Stomach smooth muscle (tissue), 2 donors: ENCODE measurements around the gene PSEN1.
"Not testable (repeated sequence)": the region's sequence is repeated elsewhere in the genome, so short reads cannot be mapped to it uniquely, and the experiment has no call there.

Source experiments
- H3K27ac ChIP-seq: one replicate; pipeline ENCODE4 v1.7.0; 2013; ENCODE audit warnings: mild to moderate bottlenecking, low read length, inconsistent platforms
- H3K27me3 ChIP-seq, 2 donors: one replicate each; pipeline ENCODE4 v1.7.0; 2013; ENCODE audit warnings: low read length in 2 of 2; ENCODE audit not compliant: insufficient read depth in 2 of 2, control insufficient read depth in 1 of 2
- H3K36me3 ChIP-seq, 2 donors: one replicate each; pipeline ENCODE4 v1.7.0; 2013; ENCODE audit warnings: low read length in 2 of 2; ENCODE audit not compliant: control insufficient read depth in 2 of 2, insufficient read depth in 2 of 2
- H3K4me1 ChIP-seq: one replicate; pipeline ENCODE4 v1.7.0; 2013; ENCODE audit warnings: low read length; ENCODE audit not compliant: control insufficient read depth, insufficient read depth
- H3K4me3 ChIP-seq, 2 donors: one replicate each; pipeline ENCODE4 v1.7.0; 2013; ENCODE audit warnings: low read length in 2 of 2
- H3K9ac ChIP-seq, 2 donors: one replicate each; pipeline ENCODE4 v1.7.0; 2013; ENCODE audit warnings: low read length in 2 of 2, mild to moderate bottlenecking in 1 of 2
- H3K9me3 ChIP-seq, 2 donors: one replicate each; pipeline ENCODE4 v1.7.0; 2013; ENCODE audit warnings: low read length in 2 of 2; ENCODE audit not compliant: control insufficient read depth in 2 of 2
- donor health status: healthy.
- donor health status: Pancreatic carcinoma.

PSEN1 gene

GRCh38 chr14:73180969-73181368 lies 44.7 kb downstream of the PSEN1 start:
- H3K4me1 ChIP-seq, H3K27me3 ChIP-seq, H3K27ac ChIP-seq, H3K9me3 ChIP-seq, H3K9ac ChIP-seq, H3K4me3 ChIP-seq: not testable (repeated sequence)
- H3K36me3 ChIP-seq, result peaks cover 7 to 12% of the 10 kb centered on the region in 2 donors

DNA sequence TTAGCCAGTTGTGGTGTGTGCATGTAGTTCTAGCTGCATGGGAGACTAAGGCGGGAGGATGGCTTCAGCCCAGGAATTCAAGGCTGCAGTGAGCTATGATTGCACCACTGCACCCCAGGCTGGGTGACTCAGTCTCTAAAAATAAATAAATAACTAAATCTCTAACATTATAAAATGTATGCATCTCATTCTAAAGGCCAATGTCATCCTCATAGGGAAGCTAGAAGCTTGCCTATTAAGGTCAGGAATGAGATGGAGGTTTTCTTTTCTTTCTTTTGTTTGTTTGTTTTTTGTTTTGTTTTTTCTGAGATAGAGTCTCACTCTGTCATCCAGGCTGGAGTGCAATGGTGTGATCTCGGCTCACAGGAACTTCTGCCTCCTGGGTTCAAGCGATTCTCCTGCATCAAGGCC lies 52.2 kb downstream of the PSEN1 start:
- no peaks in the 10 kb centered on the region for H3K9me3 ChIP-seq
- H3K27ac ChIP-seq, result no peak overlapping the region
- no peak overlapping the region for H3K4me3 ChIP-seq
- peaks cover 18 to 19% of the 10 kb centered on the region in 2 donors for H3K36me3 ChIP-seq
- H3K9ac ChIP-seq, result no peak overlapping the region
- H3K27me3 ChIP-seq, result no peaks in the 10 kb centered on the region
- no peaks in the 10 kb centered on the region for H3K4me1 ChIP-seq

DNA sequence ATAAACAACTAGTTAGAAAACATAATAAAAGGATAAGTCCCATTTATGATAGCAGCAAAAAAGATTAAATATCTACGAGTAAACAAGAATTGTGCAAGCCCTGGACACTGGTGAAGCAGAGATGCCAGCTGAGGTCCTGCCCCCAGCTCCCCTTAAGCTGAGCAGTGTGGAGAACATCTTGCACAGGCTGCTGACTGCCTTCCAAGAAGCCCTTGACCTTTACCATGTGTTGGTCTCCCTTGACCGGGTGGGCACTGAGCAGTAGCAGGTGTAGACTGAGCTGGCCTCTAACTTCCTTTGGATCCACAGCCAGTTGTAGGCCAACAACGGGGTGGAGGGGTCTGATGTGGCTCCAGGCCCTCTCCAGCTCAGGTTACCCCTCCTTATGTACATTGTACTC lies 53.3 kb downstream of the PSEN1 start:
- no peak overlapping the region for H3K9ac ChIP-seq
- H3K4me1 ChIP-seq, result no peaks in the 10 kb centered on the region
- H3K36me3 ChIP-seq, result peaks cover 19 to 27% of the 10 kb centered on the region in 2 donors
- no peak overlapping the region for H3K4me3 ChIP-seq
- H3K27ac ChIP-seq, result no peak overlapping the region
- H3K27me3 ChIP-seq, result no peaks in the 10 kb centered on the region
- no peaks in the 10 kb centered on the region for H3K9me3 ChIP-seq

DNA sequence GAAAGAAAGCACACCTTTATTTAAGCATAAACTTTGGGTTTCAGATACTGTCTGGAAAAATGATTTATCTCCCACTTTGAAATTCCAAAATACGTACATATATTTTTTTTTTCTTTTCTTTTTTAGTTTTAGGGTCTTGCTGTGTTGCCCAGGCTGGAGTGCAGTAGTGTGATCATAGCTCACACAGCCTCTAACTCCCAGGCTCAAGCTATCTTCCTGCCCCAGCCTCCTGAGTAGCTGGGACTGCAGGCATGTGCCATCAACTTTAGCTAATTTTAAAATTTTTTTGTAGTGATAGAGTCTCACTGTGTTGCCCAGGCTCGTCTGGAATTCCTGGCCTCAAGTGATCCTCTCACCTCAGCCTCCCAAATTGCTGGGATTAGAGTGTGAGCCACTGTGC lies 55.1 kb downstream of the PSEN1 start:
- H3K9me3 ChIP-seq, result no peaks in the 10 kb centered on the region
- no peak overlapping the region for H3K9ac ChIP-seq
- H3K27ac ChIP-seq, result no peak overlapping the region
- H3K4me3 ChIP-seq, result no peak overlapping the region
- H3K36me3 ChIP-seq, result peaks cover 24 to 30% of the 10 kb centered on the region in 2 donors
- no peaks in the 10 kb centered on the region for H3K4me1 ChIP-seq
- no peaks in the 10 kb centered on the region for H3K27me3 ChIP-seq

GRCh38 chr14:73194306-73194705 lies 58.0 kb downstream of the PSEN1 start:
- peaks cover 28 to 34% of the 10 kb centered on the region in 2 donors for H3K36me3 ChIP-seq

GRCh38 chr14:73198253-73198652 lies 61.9 kb downstream of the PSEN1 start:
- no peak overlapping the region for H3K27ac ChIP-seq
- no peaks in the 10 kb centered on the region for H3K4me1 ChIP-seq
- no peaks in the 10 kb centered on the region for H3K9me3 ChIP-seq
- no peak overlapping the region for H3K9ac ChIP-seq
- no peak overlapping the region for H3K4me3 ChIP-seq
- no peaks in the 10 kb centered on the region for H3K27me3 ChIP-seq
- H3K36me3 ChIP-seq, result peaks cover 22% of the 10 kb centered on the region in 2 donors

More at GRCh38 chr14:73194306-73194705, 58.0 kb downstream of the PSEN1 start:
- not testable (repeated sequence) for H3K9ac ChIP-seq, H3K4me1 ChIP-seq, H3K4me3 ChIP-seq, H3K27me3 ChIP-seq, H3K27ac ChIP-seq, H3K9me3 ChIP-seq

GRCh38 chr14:73203527-73203926 lies 67.2 kb downstream of the PSEN1 start:
- H3K4me3 ChIP-seq, result no peak overlapping the region
- H3K36me3 ChIP-seq, result peaks cover 16 to 25% of the 10 kb centered on the region in 2 donors
- H3K27ac ChIP-seq, result no peak overlapping the region
- H3K9ac ChIP-seq, result no peak overlapping the region
- no peaks in the 10 kb centered on the region for H3K27me3 ChIP-seq
- H3K4me1 ChIP-seq, result no peaks in the 10 kb centered on the region
- no peaks in the 10 kb centered on the region for H3K9me3 ChIP-seq

- no peaks in the 10 kb centered on the region for H3K4me1 ChIP-seq
- no peak overlapping the region for H3K4me3 ChIP-seq
- H3K27me3 ChIP-seq, result no peaks in the 10 kb centered on the region
- no peak overlapping the region for H3K27ac ChIP-seq
- H3K9me3 ChIP-seq, result no peaks in the 10 kb centered on the region
- no peak overlapping the region for H3K9ac ChIP-seq
- peaks cover 25 to 29% of the 10 kb centered on the region in 2 donors for H3K36me3 ChIP-seq
Observed at GRCh38 chr14:73207615-73208014, 71.3 kb downstream of the PSEN1 start.

GRCh38 chr14:73208390-73208789 lies 72.1 kb downstream of the PSEN1 start:
- Histone ChIP-seq H3K27me3 (no peaks in the 10 kb centered on the region), H3K27ac (no peak overlapping the region), H3K4me1 (no peaks in the 10 kb centered on the region), H3K4me3 (no peak overlapping the region), H3K9ac (no peak overlapping the region), H3K9me3 (no peaks in the 10 kb centered on the region), H3K36me3 (peaks cover 30 to 37% of the 10 kb centered on the region in 2 donors)

GRCh38 chr14:73208846-73209245 lies 72.5 kb downstream of the PSEN1 start:
- Histone ChIP-seq H3K4me1 (no peaks in the 10 kb centered on the region), H3K9ac (no peak overlapping the region), H3K27ac (no peak overlapping the region), H3K27me3 (no peaks in the 10 kb centered on the region), H3K36me3 (peaks cover 30 to 38% of the 10 kb centered on the region in 2 donors), H3K9me3 (no peaks in the 10 kb centered on the region), H3K4me3 (no peak overlapping the region)

GRCh38 chr14:73209953-73210352 lies 73.6 kb downstream of the PSEN1 start:
- Histone ChIP-seq H3K27ac (no peak overlapping the region), H3K9ac (no peak overlapping the region), H3K9me3 (no peaks in the 10 kb centered on the region), H3K4me1 (no peaks in the 10 kb centered on the region), H3K36me3 (peaks cover 30 to 38% of the 10 kb centered on the region in 2 donors), H3K27me3 (no peaks in the 10 kb centered on the region), H3K4me3 (no peak overlapping the region)
